NCI-H345 (cell line): ENCODE measurements around the gene PLXNB3.

Experiments used
- DNase-seq: peaks from one replicate; lab custom pipeline; 2025; lab: John Stamatoyannopoulos, UW

PLXNB3 gene

DNA sequence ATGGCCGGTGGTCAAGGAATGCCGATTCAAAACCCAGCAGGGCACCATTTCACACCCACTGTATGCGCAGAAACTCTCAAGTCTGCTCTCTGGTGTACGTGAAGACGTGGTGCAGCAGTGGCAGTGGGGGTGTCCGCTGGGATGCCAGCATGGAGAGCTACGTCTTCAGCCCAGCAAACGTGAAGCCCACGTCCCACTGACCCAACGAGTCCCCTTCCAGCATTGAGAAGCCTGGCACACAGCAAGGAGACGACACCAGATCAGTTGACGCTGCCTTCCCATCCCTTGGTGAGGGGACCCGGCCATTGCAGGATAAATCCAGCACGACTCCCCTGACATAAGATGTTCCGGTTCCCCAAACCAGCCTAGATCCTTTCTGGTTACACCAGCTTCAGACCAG, 2.2 kb upstream of the PLXNB3 start:
- no peak for DNase-seq

DNA sequence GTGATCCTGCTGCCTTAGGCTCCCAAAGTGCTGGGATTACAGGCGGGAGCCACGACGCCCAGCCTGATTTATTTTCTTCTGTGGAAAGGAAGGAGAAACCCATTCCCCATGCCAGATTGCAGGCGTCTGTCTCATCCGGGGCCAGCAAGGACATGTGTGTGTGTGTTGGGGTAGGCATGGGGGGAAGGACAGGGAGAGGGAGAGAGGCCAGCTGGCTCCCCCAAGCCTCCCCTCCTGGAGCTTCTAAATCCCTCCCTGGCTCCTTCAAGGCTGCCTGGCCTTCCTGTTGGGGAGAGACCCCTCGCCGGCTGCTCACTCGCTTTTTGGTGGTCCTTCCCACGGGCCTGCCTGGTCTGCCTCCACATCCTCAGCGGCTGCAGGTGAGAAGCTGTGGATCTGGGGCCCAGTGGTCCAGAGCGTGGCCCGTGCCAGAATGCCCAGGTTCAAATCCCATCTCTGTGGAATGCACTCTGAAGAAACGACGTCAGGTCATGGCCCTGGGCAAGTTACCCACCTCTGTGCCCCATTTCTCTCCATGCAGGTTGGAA, 1.3 kb upstream of the PLXNB3 start:
- no peak for DNase-seq

DNA sequence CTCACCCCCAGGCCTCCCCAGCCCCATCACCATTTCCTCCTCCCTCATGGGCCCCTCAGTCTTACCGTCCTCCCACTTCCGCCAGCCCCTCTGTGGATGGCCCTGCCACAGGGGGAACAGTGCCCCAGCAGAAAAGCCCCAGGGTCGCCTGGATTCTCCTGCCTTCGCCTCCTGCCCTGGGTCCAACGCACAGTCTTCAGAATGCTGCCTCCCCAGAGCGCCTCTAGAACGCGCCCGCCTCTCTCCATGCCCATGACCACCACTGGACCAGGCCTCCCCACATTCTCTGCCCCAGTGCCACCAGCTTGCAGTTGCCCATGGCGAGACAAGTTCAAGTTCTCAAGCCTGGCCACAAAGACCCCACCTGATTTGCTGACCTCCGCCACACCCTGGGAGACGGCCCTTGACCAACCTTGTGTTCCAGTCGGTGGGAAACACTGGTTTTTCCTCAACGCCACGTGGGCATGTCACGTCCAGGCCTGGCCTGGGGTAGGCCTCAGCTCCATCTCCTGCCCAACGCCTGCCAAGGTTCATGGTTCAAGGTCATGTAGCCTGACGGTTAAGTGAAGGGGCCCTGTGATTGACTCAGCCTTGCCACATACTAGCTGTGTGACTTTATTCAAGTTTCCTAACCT, 634 bp upstream of the PLXNB3 start:
- DNase-seq: no peak

DNA sequence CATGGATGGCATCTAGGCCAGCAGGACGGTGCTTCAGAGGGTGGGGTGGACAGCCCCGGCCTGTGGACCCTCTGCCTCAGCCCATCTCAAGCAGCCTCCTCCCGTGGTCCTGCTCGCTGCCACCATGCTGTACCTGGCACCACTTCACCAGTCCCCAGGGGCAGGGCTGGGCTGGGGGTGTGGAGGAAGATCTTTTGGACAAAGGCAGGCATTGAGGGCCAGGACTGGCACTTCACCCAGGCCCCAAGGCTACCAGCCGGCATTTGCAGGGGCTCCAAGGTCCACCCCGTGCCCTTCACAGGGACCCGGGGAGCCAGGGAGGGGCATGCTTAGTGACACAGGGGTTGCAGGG, 713 bp downstream of the PLXNB3 start:
- DNase-seq: no peak

DNA sequence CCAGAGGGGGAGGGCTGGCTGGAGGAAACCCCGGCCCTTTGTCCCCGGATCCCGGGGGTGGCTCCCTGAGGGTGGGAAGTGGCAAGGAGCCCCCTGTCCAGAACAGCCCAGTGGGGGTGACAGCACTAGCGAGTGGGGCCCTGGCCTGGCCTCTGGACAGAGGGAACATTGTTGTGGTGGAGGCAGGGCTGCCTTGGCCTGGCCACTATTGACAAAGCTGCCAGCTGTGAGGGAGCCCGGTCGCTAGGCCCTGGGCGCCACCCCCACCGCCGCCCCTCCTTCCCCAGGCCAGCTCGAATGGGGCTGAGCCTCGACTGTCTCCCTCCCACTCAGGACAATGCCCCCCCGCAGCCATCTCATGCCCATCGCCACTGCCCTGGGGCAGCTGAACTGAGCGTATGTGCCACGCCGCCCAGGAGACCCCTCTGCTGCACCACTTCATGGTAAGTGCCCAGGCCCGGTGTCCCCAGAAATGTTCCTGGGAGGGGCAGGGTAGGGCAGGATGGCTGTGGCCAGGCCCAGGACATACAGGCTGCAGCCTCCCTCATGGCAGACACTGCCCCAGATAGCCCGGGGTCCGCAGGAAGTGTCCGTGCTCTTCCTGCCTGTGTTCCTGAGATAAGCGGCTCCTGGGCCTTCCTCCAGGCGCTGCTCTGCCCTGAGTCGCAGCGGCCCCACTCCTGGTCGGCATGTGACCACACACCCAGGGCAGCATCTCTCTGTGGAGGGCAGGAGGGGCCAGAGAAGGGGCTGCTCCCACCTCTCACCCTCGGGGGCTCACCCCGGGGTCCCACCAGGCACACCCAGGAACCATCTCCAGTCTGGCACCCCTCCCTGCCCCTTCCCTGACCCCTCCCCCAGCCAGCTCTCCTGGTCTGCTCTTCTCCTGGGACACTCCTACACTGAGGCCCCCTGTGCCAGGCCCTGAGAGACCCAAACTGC, 1.4 kb downstream of the PLXNB3 start:
- DNase-seq: no peak

DNA sequence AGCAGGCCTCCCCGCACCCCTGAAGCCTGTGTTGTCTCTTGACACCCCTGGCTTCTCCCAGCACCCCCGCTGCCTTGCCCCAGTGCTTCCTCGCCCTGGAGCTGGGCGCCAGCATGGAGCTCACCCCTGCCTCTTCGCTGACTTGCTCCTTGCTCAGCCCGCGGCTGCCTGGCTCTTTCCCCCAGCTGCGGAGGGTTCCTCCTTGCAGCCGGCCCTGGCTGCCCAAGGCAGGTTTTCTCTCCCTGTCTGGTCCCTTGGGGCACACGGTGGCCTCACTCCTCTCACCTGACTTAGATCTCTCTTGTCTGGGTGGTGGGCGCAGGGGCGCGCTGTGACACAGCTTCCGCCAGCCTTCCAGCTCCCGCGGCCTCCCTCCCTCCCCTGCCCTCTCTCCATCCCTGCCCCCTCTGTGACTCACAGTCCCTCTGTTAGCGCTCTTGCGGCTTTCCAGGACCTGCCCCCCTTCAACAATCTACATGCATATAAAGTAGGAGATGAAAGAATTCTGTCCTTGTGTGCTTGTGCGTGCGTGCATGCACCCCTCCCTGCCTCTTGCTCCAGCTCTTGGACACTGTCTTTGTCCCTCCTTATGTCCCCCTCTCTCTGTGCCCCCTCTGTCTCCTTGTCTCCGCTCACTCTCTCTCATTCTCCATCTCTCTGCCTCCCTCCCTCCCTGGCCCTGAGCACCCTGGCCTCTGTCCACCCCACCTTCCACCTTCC, 2.2 kb downstream of the PLXNB3 start:
- DNase-seq: no peak

DNA sequence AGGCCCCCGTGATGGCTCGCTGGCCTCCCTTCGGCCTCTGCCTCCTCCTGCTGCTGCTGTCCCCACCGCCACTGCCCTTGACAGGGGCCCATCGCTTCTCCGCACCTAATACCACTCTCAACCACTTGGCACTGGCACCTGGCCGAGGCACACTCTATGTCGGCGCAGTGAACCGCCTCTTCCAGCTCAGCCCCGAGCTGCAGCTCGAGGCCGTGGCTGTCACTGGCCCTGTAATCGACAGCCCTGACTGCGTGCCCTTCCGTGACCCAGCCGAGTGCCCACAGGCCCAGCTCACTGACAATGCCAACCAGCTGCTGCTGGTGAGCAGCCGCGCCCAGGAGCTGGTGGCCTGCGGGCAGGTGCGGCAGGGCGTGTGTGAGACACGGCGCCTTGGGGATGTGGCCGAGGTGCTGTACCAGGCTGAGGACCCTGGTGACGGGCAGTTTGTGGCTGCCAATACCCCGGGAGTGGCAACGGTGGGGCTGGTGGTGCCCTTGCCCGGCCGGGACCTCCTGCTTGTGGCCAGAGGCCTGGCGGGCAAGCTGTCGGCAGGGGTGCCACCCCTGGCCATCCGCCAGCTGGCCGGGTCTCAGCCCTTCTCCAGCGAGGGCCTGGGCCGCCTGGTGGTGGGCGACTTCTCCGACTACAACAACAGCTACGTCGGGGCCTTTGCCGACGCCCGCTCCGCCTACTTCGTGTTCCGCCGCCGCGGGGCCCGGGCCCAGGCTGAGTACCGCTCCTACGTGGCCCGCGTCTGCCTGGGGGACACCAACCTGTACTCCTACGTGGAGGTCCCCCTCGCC, 3.0 kb downstream of the PLXNB3 start:
- no peak for DNase-seq

DNA sequence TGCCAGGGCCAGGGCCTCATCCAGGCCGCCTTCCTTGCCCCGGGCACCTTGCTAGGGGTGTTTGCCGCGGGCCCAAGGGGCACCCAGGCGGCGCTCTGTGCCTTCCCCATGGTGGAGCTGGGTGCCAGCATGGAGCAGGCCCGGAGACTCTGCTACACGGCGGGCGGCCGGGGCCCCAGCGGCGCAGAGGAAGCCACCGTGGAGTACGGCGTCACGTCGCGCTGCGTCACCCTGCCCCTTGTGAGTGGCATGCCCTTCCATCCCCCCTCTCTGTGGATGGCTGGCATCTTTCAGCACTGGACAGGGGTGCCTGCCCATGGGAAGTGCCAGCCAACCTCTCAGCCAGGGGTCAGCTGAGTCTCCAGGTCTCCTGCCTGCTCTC, 3.6 kb downstream of the PLXNB3 start:
- no peak for DNase-seq

DNA sequence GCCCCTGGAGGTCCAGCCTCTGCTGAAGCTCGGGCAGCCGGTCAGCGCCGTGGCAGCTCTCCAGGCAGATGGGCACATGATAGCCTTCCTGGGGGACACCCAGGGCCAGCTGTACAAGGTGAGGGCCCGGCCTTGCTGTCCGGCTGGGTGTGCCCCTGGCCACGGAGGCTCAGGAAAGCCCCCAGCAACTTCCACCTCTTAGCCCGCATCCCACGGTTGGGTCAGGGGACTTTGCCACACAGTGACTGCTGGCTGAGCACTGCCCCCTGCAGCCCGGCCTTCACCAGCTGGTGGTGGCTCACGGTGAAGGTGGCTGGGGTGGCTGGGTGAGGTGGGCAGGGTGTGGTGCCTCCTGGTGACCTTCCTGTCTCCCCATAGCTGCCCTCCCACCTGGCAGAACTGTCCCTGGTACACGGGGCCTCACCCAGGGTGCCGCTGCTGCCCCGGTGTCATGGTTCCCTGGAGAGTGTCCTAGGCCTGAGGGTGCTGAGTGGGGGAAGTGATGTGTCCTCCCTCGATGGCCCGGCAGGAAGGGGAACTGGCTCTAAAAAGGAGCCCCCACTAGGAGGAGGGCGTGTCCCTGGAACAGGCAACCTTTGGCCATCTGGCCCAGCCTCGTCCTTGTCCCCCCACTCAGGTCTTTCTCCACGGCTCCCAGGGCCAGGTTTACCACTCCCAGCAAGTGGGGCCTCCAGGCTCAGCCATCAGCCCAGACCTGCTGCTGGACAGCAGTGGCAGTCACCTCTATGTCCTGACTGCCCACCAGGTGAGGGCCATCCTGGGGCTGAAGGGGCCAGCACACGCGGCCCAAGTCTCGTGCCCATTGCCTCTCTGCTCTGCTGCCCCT, 4.5 kb downstream of the PLXNB3 start:
- no peak for DNase-seq

DNA sequence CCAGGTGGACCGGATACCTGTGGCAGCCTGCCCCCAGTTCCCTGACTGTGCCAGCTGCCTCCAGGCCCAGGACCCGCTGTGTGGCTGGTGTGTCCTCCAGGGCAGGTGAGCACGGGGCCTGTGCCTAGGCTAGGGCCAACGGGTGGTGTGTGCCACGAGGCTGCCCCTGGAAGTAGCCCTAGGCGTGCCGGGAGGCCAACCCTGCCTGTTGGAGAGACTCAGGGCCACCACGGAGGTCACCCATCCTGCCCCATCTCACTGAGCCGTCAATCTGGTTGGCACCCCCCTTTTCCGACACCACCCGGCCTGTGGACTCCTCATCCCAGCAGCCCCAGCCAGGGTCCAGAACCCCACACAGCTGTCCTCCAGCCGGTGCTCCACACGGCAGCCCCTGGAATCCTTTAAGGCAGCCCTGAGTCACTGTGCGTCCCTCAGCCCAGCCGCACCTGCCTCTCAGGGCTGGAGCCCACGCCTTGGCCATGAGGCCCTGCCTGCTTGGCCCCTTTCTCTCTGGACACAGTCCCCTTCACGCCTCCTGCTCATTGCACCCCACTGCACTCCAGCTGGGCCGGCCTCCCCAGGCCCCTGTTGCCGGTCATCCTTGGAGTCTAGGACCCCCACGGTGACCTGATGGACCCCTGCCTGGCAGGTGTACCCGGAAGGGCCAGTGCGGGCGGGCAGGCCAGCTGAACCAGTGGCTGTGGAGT, 5.3 kb downstream of the PLXNB3 start:
- no peak for DNase-seq

DNA sequence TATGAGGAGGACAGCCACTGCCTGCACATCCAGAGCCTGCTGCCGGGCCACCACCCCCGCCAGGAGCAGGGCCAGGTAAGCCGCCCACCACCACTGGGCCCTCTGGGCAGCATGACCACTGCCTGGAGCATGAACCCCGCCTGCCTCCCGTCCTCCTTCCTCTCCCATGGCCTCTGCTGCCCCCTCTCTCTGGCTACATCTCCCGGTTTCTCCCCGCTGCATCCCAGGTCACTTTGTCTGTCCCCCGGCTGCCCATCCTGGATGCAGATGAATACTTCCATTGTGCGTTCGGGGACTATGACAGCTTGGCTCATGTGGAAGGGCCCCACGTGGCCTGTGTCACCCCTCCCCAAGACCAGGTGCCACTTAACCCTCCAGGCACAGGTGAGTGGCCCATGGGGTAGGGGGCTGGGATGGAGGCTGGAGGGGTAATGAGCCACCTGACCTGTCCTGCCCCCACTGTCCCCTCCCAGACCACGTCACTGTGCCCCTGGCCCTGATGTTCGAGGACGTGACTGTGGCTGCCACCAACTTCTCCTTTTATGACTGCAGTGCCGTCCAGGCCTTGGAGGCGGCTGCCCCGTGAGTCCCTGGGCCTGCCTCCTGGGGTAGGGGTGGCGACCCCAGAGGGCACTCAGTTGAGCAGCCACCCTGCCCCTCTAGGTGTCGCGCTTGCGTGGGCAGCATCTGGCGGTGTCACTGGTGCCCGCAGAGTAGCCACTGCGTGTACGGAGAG, 6.0 kb downstream of the PLXNB3 start:
- DNase-seq: no peak

DNA sequence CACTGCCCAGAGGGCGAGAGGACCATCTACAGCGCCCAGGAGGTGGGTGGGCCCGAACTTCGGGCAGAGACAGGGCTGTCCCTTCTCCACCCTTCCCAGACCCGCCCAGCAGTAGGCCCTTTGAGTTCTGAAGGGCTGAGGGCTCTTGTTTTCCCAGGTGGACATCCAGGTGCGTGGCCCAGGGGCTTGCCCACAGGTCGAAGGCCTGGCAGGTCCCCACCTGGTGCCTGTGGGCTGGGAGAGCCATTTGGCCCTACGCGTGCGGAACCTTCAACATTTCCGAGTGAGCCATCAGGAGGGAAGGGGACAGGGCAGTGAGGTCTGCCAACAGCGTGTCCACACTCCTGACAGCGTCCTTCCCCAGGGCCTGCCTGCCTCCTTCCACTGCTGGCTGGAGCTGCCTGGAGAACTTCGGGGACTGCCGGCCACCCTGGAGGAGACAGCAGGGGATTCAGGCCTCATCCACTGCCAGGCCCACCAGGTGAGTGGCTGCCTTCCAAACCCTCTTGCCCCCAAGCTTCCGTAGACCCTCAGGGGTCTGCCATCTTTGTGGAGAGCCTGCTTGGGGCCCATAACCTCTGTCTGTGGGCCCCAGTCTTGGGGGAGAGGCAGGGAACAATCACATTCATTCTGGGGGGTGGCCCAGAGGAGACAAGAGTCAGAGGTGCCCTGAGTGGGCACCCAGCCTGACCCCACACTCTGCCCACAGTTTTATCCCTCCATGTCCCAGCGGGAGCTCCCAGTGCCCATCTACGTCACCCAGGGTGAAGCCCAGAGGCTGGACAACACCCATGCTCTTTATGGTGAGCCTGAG, 6.8 kb downstream of the PLXNB3 start:
- no peak for DNase-seq

DNA sequence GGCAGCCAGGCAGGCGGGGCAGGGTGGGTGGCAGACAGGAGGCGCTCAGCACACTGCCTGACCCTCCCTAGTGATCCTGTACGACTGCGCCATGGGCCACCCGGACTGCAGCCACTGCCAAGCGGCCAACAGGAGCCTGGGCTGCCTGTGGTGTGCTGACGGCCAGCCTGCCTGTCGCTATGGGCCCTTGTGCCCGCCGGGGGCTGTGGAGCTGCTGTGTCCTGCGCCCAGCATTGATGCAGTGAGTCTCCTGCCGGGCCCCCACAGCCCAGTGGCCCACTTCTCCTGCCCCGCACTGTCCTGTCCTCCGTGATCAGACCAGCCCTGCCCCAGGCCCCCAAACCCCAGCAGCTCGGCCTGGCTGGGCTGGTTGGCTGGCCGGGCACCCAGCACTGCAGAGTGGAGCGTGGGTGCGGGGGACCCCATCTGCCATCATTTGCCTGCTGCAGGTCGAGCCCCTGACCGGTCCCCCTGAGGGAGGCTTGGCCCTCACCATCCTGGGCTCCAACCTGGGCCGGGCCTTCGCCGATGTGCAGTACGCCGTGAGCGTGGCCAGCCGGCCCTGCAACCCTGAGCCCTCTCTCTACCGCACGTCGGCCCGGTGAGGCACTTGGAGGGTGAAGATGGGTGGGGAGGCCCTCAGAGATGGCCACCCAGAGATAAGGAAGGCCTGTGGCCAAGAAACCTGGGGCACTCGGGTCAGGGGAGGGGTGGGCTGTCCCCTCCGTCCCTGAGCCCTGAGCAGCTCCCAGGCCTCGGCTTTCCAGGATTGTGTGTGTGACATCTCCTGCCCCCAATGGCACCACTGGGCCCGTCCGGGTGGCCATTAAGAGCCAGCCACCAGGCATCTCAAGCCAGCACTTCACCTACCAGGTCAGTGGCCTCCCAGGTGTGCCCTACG, 7.6 kb downstream of the PLXNB3 start:
- no peak for DNase-seq

DNA sequence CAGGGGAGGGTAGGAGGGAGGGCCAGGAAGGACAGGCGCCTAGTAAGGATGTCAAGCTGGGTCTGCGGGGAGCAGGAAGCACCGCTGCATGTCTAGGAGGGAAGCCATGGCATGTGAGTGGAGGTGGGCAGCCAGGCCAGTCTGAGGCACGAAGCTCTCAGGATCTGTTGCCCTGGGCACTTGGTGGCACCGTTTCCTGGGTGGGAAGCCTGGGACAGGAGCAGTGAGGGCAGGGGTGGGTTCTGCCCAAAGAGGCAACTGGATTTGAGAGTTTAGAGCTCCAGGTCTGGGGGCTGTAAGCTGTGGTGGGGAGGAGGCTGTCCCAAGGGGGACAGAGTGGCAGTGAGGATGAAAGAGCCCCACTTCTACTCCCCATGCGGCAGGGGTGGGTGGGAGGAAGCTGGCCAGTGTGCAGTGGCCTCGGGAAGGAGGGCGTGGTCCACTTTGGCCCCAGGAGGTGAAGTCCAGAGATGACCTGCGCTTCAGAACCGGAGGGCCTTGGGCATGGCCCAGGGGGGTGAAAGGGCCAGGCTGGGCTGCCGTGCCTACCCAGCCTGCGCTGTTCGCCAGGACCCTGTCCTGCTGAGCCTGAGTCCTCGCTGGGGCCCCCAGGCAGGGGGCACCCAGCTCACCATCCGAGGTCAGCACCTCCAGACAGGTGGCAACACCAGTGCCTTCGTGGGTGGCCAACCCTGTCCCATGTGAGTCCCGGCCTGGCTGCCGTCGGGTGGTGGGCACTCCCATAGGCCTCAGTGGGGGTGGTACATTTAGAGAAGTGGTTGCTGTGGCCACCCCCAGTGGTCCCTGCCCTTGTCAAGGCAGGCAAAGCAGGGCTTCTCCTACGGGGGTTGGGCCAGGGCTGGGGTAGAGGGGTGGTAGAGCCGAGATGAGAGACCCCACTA, 8.5 kb downstream of the PLXNB3 start:
- no peak for DNase-seq

DNA sequence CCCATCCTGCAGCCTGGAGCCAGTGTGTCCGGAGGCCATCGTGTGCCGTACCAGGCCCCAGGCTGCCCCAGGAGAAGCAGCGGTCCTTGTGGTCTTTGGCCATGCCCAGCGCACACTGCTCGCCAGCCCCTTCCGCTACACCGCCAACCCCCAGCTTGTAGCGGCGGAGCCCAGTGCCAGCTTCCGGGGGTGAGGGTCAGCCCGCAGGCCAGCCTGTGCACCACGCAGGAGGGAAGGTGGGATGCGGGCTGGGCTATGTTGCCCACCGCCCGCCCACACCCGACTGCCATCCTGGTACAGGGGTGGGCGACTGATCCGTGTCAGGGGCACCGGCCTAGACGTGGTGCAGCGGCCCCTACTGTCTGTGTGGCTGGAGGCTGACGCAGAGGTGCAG, 9.2 kb downstream of the PLXNB3 start:
- DNase-seq: no peak

DNA sequence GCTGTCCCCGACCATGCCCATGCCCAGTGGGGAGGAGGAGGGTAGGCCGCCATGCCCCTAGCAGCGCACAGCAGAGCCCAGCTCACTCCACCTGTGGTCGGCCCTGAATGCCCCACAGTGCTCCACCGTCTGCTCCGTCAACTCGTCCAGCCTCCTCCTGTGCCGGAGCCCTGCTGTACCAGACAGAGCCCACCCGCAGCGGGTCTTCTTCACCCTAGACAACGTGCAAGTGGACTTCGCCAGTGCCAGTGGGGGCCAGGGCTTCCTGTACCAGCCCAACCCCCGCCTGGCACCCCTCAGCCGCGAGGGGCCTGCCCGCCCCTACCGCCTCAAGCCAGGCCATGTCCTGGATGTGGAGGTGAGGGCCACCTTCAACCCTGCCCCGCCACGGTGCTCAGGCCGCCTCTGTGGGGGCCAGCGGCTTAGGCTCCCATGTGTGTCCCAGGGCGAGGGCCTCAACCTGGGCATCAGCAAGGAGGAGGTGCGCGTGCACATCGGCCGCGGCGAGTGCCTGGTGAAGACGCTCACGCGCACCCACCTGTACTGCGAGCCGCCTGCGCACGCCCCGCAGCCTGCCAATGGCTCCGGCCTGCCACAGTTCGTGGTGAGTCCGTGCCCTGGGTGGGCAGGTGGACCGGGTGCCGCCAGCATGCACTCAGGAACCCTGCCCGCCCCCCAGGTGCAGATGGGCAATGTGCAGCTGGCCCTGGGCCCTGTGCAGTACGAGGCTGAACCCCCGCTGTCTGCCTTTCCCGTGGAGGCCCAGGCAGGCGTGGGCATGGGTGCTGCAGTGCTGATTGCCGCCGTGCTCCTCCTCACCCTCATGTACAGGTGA, 9.9 kb downstream of the PLXNB3 start:
- DNase-seq: no peak
